Activated CD4-positive, alpha-beta T cell treated with anti-CD3 and anti-CD28 coated beads, Interleukin-10, Interleukin-2, amounts not matched to agents 100 ng/mL and 50 ng/mL, durations not matched to agents 16 hours and 8 hours (primary cell): Measurements from ENCODE around the gene TMPRSS7.

Source experiments
- DNase-seq: peaks from one replicate; pipeline ENCODE4 v3.0.0-alpha.2; 2020

Gene TMPRSS7

DNA sequence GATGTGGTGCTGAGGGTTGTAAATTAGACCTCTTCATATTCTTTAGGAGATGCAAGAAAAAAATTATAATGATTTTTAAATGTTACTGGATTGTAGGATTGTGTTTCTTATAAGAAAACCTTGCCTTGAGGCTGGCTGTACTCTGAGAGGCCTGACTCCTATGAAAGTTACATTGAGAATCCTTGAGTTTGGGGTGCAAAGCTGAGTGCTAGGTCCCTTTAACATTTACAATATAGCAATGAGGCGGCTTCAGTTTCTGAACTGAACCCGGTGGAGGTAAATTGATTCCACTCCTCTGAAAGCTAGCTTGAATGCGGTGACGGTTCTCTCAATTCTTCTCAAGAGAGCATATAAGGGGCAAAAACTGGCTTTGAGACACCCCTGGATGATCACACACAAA, at the start of gene TMPRSS7:
TSS of gene TMPRSS7 (plus strand) at position 301 of the 400 bp plus-strand sequence. CDS start 110 bp downstream, outside the sequence.
- no peak for DNase-seq

- DNase-seq: no peak
These were observed 47.7 kb upstream of the TMPRSS7 start for GRCh38 chr3:111986800-111987199.

- DNase-seq: peak; percentile 61
These were observed 45.4 kb upstream of the TMPRSS7 start for GRCh38 chr3:111989061-111989678.

GRCh38 chr3:111993038-111993437, 41.5 kb upstream of the TMPRSS7 start:
- DNase-seq: no peak

DNA sequence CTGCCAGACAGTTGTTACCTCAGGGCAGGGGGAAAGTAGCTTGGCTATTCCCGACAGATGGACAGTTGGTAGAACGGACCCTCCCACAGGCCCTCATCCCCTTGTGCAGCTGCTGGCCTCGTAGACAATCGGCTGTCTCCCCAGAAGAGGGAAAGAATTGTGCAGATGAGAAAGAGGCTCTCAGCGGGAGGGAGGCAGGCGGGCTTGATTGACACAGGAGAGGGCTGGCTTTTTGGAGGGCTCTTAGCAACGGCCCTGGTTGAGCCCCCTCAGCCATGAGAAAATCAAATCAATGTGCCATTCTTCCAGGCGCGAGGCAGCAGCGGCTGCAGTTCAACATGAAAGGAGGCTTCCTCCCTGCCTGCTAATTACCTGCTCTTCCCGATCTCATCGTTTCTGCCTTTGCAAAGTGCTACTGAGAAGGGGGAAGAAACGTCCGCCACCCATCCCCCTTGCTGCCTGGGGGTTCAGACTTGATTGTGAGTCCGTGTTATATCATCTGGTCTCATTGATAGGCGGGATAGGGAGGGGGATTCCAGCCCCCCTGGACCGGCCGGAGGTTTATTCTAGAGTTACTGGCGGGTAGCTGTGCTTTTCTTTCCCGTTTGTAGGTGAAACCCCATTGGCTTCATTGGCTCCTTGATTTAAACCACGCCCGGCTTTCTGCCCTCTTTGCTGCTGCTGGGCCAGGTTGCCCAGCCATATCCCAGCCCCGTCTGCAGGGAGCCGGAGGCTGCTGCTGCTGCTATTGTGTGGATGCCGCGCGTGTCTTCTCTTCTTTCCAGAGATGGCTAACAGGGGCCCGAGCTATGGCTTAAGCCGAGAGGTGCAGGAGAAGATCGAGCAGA, 35.7 kb upstream of the TMPRSS7 start, which contains the start of gene TAGLN3:
TSS of gene TAGLN3 (plus strand) at position 287 of the 848 bp plus-strand sequence. CDS start at position 788, 501 bp downstream.
- DNase-seq: no peak

DNA sequence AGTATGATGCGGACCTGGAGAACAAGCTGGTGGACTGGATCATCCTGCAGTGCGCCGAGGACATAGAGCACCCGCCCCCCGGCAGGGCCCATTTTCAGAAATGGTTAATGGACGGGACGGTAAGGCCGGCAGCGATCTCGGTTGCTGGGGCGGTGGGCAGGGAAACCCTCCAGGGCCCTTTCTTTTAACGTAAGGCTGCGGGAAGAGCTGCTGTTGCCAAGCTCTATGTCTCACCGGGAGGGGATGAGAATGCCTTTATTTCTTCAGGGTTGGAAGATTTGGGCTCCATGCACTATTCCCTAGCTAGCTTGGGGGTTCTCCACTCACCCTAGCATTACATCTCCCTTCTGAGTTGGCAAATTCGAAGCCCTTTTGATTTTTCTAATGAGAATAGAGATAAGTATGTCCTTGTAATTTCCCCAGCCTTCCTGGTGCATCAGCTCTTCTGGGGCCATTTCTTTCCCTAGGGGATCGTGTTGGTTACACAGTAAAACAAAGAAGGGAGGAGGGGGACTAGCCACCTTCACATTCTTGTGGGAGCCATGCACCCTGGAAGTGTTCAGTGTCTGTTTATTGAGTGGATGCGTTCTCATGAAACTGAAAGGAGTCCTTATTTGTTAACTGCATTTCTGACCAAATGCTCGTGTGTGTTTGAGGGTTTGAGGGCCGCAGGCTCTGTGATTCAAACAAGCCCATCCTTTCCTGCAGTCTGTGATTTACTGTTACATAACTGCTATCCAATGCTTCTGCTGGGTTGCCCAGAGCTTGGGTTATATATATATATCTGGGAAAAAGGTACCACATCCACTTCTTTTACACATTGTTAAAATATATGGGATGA, 34.8 kb upstream of the TMPRSS7 start:
- DNase-seq: no peak

DNA sequence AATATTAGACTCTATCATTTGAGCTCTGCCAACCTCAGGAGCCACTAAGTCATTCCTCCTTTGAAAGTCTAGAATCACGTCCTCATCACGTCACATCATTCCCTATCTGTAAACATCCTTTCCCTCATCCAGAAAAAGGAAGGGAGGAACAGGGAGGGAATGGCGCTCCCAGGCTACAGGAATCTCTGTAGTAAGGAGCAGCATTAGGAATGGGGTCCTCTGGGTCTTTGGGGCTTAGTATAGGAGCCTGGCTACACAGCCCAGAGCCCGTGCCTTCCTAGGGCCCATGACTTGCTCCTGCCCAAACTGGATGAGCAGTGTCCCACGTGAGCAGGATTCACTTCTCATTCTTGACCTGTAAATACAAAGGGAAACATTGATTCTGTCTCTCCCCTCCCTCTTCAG, 34.2 kb upstream of the TMPRSS7 start:
- DNase-seq: no peak

GRCh38 chr3:112000966-112001365, 33.6 kb upstream of the TMPRSS7 start:
- DNase-seq: no peak

DNA sequence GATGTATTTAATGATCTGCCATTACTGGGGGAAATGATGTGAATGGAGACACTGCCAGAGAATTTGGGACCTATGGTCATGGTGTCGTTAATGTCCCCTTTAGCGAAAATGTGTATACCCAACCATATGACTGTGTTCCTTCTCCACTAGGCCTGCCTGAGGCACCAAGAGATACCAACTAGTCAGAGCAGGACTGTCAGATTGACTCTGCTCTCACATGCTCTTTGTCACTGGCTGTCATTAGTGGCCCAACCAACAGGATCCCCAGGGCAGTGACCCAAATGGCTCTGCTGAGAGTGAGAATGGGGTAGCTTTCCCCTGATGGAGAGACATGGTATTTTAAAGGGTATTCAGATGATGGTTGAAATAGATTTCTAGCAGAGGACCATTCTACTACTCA, 33.0 kb upstream of the TMPRSS7 start:
- peak; percentile 53 for DNase-seq

DNA sequence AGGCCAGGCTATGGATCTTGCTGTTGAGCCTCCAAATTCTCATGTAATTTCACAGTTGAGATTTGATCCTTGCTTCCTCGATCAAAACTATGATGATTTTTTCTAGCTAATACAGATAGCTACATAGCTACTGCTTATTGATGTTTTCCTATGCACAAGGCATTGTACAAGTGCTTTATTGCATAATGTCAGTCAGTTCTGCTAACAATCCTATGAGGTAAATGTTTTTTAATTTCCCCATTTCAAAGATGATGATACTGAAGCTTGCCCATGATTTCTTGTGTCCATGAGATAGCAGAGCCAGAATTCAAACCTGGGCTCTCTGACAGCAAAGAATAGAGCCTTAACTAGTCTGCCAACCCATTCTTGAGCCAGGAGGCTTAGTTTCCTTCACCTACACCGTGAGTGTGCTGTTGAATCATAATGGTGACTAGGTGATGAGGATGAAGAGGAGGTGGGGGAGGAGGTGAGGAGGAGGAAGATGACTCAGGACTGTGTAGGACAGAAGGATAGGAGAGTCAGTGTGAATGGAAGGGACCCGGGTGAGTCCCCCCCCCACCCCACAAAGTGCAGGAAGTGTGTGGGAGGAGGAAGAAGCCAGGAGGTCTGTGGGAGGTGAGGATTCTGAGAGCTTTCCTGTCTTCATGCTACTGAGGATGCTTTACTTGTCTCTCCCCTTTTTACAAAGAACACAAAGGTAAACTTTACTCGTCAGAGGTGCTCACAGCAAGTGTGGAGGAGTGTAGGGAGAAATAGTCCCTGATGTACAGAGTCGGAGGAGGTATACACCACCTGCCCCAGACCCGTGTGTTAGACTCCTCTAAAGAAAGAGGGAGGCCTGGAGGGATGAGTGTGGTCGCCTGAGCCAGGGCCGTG, 32.2 kb upstream of the TMPRSS7 start:
- peak; percentile 76 for DNase-seq

DNA sequence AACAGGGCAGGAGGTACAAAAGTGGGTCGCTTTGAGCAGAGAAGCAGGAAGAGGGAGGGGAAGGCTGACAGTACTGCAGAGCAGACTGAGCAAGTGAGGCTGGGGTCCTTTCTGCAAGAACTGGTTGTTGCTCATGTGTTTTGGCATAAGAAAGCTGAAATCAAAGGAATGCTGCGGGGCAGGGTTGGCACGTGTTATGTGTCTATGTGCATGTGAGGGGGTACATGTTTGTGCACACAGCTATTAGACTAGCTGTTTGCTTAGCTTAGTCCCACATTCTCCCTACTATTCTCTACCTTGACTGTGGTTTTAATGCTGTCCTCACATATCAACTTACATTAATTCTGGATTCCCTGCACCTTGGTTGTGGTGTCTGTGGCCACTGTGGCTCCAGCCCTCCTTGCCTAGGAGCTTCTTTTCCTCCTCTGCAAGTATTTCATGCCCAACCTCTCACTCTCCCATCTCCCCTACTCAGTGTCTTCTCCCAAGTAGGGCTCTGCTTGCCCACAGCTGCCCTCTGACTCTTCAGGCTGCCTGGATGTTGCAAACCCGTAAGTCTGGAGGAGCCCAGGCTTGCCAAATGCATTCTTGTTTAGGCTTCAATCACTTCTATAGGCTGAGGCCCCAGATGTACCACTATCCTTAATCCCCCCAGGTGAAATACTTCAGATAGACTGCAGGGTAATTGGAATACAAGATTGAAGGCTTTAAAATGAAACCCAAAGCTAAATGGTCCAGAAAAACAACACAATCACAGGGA, 31.0 kb upstream of the TMPRSS7 start:
- no peak for DNase-seq

DNA sequence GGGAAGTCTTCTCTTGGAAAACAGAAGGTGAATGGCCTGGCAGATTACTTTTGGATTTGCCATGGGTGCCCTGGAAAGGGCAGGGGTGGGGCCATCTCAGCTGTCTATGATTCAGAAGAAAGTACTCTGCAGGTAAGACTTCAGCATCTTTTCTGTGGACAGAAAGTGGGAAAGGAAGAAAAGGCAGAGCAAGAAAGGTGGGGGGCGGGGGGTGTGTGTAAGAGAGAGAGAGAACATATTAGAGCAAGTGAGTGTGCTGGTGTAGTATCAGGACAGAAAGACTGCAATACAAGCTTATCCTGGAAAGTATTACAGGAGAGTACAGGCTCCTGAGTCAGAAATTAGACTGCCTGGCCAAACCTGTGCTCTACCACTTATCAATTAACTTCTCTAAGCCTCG, 30.3 kb upstream of the TMPRSS7 start:
- DNase-seq: no peak

GRCh38 chr3:112004669-112005068, 29.9 kb upstream of the TMPRSS7 start:
- DNase-seq: no peak

DNA sequence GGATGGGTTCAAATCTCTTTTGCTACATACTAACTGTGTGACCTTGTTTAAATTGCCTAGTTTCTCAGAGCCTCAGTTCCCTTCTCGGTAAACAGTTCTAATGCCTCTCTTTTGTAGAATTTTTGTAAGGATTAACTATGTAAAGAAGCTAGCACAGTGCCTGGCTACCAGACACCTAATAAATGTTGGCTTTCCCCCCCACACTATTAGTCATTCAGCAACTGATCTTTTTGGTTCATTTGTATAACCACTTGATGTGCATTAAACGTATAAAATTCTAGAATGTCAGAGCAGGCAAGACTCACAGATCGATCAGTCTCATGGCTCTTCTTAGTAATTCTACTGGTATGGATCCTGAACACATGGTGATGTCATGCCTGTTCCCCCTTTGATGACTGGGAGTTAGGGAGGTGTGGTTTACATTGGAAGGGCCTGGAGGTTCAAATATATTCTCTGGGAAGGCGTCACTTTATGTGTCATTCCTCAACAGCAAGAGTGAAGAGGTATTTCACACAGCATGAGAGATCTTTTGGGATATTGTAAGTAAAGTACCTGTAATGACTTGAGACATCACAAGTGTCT, 29.4 kb upstream of the TMPRSS7 start:
- no peak for DNase-seq

DNA sequence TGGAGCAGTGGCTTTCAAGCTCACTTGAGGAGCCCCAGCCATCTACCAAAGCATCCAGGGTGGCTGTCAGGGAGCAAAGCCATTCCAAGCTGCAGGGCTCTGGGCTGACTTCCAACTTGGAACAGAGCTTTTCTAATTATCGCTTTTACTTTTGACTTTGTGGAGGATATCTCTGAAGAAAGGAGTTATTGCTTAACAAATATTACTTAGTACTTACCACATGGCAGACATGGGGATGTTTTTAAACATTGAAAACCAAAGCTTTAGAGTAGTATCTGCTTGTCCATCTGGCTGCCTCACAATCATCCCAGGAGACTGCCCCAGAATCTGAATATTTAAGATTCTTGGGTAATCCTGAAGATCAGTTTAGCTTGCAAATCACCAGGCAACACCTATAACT, 26.9 kb upstream of the TMPRSS7 start:
- no peak for DNase-seq

- DNase-seq: no peak
These were observed 24.9 kb upstream of the TMPRSS7 start for GRCh38 chr3:112009670-112010069.

- no peak for DNase-seq
These were observed 23.9 kb upstream of the TMPRSS7 start for GRCh38 chr3:112010636-112011035.

DNA sequence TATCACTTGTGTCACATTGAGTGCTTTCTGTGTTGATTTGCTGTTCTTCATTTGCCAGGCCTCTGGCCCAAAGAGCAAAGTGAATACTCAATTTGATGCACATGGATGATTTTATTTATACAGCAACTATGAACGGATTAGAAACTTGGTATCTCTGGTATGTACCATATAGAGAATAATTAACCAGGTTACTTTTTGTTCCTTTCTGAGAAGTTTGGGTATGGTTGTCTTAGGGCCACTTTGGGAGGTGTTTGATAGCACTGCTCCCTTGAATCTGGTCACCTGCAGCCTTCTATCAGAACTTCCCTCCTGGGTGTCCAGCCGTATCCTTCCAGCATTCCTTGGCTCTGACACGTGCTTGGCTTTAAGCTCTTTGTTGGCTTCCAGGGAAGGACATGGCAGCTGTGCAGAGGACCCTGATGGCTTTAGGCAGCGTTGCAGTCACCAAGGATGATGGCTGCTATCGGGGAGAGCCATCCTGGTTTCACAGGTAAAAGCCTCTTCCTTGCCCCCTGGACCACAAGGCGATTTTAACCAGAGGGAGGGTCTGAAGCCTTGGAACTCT, 23.1 kb upstream of the TMPRSS7 start:
- no peak for DNase-seq

DNA sequence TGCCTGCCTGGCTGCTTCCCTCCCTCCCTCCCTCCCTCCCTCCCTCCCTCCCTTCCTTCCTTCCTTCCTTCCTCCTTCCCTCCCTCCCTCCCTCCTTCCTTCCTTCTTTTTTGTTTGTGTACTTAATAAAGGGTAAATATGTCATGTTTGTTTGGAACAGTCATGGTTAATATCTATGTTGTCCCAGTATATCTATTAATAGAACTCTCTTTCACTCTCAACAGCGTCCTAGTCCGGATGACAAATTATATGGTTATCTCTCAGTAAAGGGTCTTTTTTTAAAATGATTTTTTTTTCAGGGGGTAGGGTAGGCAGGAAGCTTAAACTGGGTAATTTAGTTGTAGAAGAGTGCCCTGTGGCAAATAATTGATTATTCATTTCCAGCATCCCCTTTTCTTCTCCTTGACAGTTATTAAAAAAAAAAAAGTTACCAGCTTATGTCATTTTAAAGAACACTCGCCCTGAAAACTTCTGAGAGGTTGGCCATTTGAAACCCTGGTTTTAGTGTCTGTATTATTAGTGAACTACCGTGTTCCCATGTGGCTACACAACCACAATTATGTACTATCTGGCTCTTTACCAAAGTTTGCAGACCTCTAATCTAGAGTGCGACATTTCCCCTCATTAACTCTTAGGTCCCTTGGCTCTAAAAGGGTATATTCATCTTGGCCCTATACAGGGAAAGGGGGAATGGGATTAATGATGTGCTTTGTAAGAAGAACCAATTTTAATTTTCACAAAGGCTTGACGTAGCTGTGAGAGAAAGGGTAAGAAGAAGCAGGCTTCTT, 22.1 kb upstream of the TMPRSS7 start:
- DNase-seq: no peak
